Activated CD4-positive, CD25-positive, alpha-beta regulatory T cell treated with anti-CD3 and anti-CD28 coated beads, Interleukin-2, amount 50 U/mL, for 24 hours (primary cell): ENCODE data around the gene RGPD5.
"Not testable (repeated sequence)": the region's sequence is repeated elsewhere in the genome, so short reads cannot be mapped to it uniquely, and the experiment has no call there.

ENCODE experiments used
- ATAC-seq, 2 donors: fragments of 150-1000 bp; cut with Tn5 transposase; one replicate each; pipeline ENCODE4 v1.10.0; 2021; ENCODE audit warnings: mild to moderate bottlenecking in 1 of 2, moderate library complexity in 1 of 2

The RGPD5 gene

DNA sequence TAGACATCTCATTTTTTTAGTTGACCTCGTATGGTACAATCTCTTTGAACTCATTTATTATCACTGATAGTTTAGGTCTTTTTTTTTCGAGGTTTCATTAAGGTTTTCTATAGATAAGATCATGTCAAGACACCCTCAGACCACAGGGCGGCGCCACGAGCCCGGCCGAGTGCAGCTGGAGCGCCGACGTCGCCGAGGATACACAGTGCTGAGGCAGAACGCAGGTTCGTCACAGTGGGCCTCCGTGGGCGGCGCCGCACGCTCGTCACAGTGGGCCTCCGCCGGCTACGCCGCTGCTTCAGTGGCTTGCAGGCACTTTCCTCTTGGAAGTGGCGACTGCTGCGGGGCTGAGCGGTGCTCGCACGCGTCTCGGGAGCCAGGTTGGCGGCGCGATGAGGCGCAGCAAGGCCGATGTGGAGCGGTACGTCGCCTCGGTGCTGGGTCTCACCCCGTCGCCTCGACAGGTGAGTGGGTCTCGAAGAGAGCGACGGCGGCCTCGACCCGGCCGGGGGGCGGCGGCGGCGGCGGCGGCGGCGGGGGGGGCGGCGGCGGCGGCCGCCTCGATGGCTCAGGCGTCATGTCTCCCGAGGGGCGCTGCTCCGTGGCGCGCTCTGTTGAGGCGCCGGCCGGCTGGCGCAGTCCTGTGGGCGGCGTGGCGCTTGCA, at the start of gene RGPD5:
Gene RGPD5, plus strand, starts transcription at position 232 of the 664 bp plus-strand sequence. Its CDS starts 161 bp downstream, at position 393.
- peak; percentile 100 for ATAC-seq

DNA sequence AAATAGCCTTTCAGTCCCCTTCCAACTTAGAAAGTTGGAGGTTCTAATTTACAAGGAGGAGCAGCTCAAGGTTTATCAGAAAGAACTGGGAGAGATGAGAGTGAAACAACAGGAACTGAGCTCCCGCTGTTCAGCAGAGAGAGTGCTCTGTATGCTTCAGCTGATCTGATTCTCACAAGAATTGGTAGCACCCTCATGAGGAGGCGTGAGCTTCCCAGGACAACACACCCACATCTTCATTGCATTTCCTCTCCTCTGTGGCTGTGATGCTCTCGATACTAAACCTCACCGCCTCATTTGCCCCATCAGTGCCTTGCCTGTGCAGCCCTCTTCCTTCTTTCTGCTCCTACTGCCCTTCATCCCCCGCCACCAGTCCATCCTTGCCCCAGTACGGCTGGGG, 42.5 kb upstream of the RGPD5 start:
- not testable (repeated sequence) for ATAC-seq

DNA sequence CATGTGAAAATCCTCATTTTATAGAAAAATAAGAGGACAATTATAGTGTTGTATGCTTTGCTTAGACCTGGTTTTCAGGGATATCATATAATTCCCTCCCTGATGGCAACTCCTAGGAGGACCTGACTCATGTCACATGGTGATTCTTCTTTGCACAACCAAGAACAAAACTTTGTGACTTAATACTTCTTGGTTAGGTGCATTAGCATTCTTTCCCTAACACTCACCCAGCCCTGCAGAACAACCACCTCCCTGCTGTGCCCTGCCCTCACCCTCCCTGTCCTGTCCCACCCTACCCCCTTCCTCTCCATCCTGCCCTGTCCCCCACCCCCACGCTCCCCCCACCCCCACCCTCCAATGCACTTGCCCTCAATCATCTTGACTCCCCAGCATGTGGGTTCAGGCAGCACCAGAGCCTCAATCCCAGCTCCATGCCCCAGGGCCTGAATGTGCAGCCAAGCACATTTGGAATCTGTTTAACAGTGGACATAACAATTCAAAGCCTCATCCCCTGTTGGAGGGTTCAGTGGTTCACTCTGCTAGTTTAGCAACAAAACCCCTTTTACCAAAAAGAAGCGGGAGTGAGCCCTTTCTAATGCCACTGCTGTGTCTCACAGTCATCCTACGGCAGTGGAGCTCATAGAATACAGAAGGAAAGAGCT, 36.8 kb upstream of the RGPD5 start:
- ATAC-seq = not testable (repeated sequence)

DNA sequence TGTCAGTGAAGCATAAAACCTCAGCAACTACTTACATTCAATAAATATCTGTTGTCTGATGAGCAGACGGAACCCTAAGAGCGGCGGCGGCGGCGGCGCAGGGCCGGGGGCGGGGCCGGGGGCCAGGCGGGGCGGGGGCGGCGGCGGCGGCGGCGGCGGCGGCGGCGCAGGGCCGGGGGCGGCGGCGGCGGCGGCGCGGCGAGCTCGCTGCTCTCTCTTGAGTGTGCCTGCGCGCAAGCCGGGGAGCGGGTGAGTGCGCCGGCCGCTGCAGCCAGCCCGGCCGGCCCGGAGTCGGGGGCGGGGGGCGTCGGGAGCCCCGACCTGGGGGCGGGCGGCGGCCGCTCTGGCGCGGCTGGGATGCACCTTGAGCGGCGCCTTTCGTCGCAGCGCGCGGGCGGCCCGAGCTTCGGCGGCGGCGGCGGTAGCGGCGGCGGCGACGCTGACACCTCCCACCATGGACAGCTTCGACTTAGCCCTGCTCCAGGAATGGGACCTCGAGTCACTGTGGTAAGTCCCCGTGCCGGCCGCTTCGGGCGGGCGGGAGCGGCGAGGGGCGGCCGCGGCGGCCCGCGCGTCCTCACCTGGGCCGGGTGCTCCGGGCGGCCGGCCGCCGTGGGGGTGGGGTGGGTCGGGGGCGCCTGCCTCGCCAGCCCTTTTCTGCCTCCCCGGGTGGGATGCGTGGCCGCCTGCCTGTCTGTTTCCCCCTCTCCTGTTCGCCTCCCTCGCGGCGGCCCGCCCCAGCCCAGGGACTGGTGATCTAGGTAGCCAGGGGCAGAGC, 33.7 kb upstream of the RGPD5 start:
- peak; percentile 27 to 36 for ATAC-seq

DNA sequence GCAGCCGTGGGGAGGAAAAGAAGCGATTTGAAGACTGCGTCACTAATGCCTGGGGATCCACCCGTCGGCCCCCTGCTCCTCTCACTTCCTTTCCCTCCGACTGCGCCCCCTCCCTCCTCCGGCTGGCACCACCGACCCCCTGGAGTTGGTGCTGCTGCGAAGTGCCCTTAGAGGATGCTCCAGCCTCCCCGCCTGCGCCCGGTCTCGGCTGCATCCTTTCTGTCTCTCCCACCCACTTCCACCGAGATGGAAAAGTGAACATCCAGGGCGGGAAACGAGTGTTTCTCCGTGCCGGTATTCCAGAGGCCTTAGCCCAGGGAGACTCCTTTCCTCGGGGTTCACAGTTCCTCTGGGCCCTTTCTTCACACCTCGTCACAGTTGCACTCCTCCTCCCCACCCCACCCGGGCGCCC, 33.1 kb upstream of the RGPD5 start:
- peak in 1 of 2 donors; percentile 32 for ATAC-seq

DNA sequence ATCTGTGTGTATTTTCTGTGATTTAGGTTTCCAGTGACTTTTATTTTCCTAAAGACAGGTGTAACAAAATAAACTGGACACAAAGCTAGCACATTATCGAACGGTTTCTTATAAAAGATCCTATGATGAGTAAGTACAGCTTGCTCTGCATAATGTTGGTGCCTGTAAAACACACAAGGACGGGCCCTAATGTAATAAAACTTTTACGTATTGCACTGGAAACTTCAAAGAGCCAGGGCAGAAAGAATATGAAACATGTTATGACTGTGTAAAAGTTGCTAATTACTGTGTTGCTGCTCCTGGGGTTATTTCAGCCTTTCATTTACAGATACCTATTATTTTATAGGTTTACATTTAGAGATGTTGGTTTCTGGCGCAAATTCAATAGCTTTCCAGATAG, 32.1 kb upstream of the RGPD5 start:
- peak in 1 of 2 donors; percentile 44 for ATAC-seq

DNA sequence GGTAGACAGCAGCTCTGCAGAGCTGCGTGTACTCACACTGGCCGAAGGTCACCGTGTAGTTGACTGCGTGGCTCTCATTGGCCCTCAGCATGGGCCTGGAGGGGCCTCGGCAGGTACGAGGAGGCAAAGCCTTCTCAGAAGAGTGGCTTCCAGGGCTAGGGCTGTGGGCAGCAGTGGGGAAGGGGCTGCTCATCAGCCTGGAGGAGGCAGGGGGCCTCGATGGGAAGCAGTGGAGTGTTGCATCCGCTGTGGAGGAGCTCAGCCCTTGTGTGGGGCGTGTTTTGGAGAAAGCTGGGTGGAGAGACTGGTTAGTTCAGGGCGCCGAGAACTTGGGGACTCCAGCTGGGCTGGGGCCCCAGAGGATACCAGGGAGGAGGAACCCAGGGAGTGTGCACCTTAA, 28.0 kb upstream of the RGPD5 start:
- ATAC-seq = not testable (repeated sequence)

DNA sequence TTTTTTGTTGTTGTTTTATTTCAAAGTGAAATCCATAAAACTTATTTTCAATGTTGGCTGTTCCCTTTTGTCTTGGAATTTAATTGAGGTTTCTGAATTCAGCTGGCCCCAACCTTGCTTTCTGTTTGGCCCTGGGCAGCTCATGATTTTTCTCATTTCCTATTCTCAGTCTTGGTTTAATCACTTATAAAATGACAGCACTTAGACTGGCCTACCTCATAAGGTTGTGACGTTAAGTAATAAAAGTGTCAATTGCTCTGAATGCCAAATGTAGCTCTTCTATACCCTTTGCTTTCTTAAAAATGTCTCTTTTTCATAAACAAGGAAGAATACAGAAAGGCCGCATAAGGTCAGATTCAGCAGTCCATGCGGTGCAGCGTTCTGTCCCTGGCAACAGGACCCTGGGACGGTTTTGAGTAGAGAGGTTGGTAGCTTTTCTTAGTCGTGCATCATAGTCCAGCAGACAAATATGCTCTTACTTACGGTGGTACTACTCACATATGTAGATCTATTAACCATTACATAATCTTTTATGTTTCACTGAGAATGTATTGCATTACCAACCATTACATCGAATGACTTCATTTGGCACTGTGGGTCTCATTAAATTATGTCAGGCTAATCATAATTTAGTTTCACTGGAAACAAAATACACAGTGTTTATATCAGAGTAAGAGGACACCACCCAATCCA, 27.1 kb upstream of the RGPD5 start:
- ATAC-seq = not testable (repeated sequence)

DNA sequence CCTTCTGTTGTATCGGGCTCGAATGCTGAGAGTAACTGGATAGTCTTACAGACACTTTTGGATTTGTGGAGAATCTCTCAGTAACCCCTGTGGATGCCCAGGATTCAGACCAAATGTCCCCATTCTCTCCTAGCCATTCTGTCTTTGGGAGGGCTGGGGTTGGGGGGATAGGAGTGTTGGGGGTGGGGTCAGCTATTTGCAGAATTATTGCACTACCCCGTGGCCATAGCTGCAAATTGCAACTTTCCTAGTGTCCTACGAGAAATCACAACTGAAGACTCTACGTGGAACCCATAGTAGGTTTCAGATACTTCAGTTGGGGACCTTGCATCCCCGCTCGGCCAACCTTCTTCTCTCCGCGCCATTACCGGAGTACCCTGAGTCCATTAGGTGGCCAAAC, 25.2 kb upstream of the RGPD5 start:
- ATAC-seq = not testable (repeated sequence)

DNA sequence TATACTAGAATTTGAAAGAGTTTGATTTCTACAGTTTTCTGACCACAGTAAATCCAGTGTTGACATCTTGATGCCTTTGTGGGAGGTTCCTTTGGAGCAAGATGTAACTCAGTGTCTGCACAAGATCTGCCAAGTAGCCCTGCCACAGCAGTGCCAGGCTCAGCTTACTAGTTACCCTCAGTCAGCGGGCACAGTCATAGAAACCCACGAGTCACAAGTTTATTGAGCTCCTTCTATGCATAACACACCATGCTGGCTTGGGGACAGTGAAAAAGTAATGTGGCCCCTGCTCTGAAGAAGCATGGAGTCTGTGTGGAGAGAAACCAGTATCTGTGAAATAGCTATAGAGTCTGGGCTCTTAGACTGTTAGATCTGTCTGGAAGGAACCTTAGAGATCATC, 15.0 kb upstream of the RGPD5 start:
- not testable (repeated sequence) for ATAC-seq

DNA sequence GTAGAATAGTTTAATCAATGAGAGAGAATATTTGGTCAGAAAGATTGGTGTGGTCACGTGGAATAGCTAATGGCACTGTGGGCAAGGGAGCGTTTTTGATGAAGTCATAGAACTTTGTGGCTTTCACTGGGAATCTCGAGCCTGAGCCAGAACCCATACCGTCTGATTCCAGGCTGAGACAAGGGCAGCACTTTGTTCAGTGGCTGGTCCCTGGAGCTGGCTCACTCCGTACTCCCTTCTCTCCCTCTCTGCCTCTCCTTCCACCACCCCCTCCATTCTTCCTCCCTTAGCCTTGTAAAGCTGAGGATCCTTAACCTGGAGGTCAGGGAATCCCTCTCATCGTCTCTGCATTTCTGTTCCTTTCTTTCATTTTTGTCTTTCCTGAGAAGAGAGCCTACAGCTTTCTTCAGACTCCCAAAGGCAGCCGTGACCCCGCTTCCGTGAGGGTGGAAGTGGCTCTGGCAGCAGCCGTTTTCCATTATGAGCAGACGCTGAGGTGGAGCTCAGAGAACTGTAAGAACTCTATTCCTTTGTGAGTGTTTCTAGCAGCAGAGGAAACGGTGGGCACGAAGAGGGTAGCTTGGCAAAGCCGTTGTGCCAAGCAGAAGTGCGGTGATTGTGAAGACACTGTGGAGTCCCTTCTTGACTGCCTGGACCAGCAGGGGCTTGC, 12.8 kb upstream of the RGPD5 start:
- ATAC-seq = not testable (repeated sequence)

DNA sequence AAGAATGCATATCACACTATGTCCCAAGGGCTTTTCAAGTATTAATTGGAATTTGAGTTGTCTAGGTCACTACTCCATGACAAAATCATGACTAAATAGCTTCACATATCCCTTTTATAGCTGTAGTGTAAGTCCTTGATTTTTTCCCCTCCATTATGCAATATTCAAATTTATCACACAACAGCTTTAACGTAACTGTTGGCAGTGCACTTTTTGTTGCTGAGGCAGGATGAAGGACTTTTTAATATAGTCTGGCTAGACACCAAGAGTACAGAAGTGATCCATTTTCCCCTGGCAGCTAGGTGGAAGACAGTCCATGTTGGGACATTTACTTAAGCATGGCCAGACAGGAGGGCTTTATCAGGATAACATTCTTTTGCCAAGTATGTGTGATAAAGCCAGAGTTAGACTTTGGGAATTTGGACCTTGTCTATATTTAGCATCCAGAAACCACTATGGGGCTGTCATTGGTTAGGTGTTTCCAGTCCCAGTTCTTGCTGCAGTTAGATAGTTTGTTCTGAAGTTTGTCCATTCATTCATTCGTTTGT, 11.6 kb upstream of the RGPD5 start:
- ATAC-seq = not testable (repeated sequence)

DNA sequence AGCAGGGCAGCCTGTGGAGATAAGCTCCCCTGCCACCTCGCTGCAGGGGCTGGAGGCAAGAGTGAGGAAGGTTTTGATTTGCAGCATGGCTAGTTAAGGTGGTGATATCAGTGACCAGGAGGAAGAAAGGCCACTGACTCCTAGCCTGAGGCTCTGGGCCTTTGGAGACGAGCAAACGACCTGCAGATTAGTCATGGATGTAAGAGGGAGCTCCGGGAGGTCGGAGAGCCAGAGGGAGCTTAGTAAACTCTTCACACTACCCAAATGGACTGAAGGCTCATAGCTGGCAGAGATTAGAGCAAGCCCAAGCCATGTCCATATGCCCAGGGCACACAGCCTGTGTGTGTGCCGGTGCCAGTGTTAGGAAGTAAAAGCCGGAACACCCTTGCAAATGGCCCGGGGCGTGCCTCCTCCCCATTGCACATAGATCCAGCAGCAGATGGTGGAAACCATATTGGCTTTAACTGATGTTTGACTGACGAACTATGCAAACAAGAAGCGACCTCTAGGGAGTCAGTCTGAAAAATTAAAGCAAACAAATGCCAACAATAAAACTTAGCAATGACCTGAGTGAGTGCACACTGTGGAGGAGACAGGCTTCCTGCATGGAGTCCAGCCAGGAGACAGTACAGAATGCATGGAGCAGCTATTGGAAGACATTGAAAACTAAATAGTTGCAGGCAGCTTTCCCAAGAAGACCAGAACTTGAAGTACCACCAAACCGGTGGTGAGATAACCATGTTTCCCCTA, 2.4 kb upstream of the RGPD5 start:
- not testable (repeated sequence) for ATAC-seq

DNA sequence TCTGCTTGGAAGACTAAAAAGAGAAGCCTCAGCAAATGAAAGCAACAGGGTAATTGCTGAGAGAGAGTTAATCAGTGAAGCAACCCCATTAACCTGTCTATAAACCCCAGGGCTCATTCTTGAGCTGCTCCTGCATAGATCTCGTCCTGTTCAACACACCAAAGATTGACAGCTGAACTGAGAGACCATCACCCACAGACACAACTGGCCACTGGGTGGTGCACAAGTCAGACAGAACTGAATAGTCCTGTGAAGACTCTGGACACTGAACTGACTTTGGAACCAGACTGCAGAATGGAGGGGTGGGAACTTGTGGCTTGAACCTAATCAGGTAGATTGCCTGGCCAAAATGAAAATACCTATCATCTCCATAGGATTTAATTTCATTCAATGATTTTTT, 1.4 kb upstream of the RGPD5 start:
- ATAC-seq = not testable (repeated sequence)

DNA sequence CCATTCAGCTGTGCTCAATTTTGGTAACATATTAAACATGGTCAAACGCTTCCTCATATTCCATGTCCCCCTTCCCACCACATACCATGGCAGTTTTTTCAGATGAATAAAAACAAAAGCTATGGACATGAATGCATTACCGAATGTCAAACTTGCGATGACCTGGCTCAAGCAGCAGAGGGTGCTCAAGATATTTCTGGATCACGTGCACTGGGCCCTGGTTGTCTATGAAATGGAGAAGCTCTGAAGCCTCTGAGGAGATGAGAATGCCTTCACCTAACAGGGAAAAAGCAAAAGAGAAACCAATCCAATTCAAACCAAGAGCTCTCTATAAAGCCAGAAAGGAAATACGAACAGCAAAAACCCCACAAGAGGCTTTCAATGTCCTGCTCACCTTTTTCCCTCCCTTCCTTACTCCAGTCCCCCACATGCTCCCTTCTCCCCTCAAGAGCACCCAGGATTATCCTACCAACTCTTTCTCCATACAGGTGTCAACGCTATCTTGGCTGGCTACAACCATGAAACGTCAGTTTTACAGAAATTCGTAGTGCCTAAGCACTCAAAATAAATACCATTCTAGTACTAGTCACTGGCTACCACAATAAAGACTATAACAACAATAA, 77.1 kb downstream of the RGPD5 start:
- ATAC-seq = peak; percentile 35 to 73

DNA sequence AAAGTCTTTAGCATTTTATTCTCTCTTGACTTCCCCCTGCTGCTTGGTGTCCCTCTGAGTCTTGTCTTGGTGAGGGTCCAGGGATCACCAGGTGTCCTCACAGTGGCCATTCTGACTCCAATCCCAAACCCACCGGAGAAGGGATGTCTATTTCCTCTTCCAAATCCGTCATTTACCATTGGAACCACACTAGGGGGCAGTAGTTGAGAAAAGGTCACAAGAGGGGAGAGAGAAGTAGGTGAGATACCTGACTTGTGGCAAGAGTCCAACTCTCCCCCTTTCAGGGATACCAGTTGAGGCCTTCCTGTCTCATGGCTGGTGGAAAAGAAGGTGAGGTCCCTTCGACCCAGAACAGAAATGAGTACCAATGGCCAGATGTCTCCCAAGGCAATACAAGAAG, 82.5 kb downstream of the RGPD5 start:
- ATAC-seq = not testable (repeated sequence)

DNA sequence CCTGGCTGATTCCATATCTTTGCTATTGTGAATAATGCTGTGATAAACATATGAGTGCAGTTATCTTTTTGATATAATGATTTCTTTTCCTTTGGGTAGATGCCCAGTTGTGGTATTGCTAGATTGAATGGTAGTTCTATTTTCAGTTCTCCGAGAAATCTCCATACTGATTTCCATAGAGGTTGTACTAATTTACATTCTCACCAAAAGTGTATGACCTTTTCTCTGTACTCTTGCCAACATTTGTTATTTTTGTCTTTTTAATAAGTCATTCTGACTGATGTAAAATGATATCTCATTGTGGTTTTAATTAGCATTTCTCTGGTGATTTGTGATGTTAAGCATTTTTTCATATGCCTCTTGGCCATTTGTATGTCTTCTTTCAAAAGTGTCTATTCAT, 88.0 kb downstream of the RGPD5 start:
- not testable (repeated sequence) for ATAC-seq

DNA sequence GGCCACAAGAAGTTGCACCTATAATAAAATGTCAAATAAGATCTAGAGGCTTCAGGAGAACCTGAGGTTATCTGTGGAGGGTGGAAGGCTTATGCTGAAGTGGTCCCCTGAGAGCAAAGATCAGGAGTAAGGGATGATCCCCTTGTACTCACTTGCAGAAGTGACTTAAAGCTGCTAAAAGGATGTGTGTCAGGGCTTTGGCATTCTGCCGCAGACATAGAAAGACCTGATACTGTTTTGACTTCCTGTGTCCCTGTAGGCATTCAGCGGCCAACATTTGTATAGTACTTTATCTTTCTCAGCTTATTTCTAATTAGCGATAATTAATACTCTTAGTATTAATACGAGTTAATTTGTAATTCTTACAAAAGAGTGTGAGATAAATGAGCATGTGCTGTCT, 94.3 kb downstream of the RGPD5 start:
- ATAC-seq = not testable (repeated sequence)

DNA sequence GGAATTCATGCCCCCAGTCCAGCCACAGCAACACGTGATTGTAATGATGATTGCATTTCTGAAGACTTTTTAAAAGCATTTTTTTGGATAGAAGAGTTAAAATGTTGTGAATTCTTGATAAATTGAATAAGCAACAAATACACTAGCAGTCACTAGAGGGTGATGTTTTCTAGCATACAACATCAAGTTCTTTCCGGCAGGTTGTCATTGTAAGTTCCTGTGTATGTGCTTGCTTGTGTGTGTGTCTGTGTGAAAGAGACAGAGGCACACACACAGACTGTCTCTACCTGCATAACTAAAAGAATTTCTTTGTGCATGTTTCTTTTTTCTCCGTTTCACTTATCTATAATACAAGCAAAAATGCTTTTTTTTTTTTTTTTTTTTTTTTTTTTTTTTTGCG, 95.8 kb downstream of the RGPD5 start:
- ATAC-seq = not testable (repeated sequence)

DNA sequence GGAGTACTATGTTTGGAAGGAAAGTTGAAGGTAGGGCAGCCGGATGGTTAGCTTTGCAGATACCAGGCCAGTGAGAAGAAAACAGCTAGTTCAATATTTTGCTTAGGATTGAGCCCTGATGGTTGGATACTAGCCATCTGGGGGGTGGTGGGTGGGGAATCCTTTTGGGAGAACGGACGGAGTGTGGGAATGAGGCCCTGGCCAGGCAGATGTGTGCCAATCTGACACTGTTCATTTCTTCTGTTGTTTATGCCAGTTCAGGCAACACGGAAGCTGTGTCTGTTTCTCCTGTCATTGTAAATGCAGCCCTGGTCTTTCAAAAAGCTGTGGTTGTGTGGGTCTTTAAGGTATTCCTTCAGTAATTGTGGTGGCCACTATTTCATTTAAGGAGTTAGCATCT, 96.9 kb downstream of the RGPD5 start:
- ATAC-seq = not testable (repeated sequence)

DNA sequence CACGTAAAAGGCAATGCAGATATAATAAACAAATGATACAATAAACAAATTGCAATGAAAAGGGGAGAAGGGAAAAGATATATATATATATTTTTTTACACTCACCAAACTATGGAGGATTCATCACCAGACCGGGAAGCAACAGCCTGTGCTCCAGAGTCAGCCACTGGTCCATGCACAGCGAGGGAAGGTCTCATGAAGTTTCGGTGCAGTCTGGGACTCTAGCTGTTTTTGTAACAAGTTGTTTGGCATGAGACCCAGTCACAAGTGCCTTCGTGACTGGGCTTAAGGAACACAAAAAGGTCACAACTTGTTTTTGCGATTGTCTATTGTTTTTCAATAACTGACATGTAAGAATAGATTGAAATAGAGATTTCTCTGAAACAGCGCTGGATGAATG, 99.6 kb downstream of the RGPD5 start:
- not testable (repeated sequence) for ATAC-seq
